H9 (cell line): Measurements from ENCODE around the gene ITPR2. TPM values are rescaled to one million over a fixed set of nuclear protein-coding genes. Genes with fewer than 3 reads are reported as not detected.

ENCODE experiments used
- DNase-seq: peaks from one replicate; pipeline ENCODE4 v3.0.0-alpha.2; 2017
- H2AFZ ChIP-seq: one replicate; pipeline ENCODE4 v1.6.1; 2013; ENCODE audit warnings: mild to moderate bottlenecking, low read length, control low read depth, moderate library complexity
- H2AK5ac ChIP-seq: 2 replicates; pipeline ENCODE4 v1.6.1; 2013; ENCODE audit warnings: low read length, control low read depth, mixed read lengths; ENCODE audit not compliant: insufficient read length
- H2BK120ac ChIP-seq: one replicate; pipeline ENCODE4 v1.6.1; 2013; ENCODE audit warnings: low read depth, mild to moderate bottlenecking, low read length, control low read depth, inconsistent platforms; ENCODE audit not compliant: poor library complexity, severe bottlenecking
- H2BK12ac ChIP-seq: 2 replicates; pipeline ENCODE4 v1.6.1; 2013; ENCODE audit warnings: low read length, control low read depth, mixed read lengths, low read depth; ENCODE audit not compliant: insufficient read length
- H2BK15ac ChIP-seq: 2 replicates; pipeline ENCODE4 v1.6.1; 2013; ENCODE audit warnings: low read depth, low read length, control low read depth
- H2BK20ac ChIP-seq: one replicate; pipeline ENCODE4 v1.6.1; 2013; ENCODE audit warnings: low read depth, mild to moderate bottlenecking, low read length, control low read depth, inconsistent platforms; ENCODE audit not compliant: poor library complexity, severe bottlenecking
- H2BK5ac ChIP-seq: 2 replicates; pipeline ENCODE4 v1.6.1; 2013; ENCODE audit warnings: low read length, control low read depth, mixed read lengths; ENCODE audit not compliant: insufficient read length
- H3K14ac ChIP-seq: 2 replicates; pipeline ENCODE4 v1.6.1; 2013; ENCODE audit warnings: low read length, control low read depth; ENCODE audit not compliant: insufficient read depth
- H3K18ac ChIP-seq: 2 replicates; pipeline ENCODE4 v1.6.1; 2013; ENCODE audit warnings: low read depth, mild to moderate bottlenecking, mixed read lengths, low read length, control low read depth; ENCODE audit not compliant: insufficient read length
- H3K23ac ChIP-seq: 2 replicates; pipeline ENCODE4 v1.6.1; 2013; ENCODE audit warnings: low read length, control low read depth, mixed read lengths, low read depth; ENCODE audit not compliant: insufficient read length
- H3K23me2 ChIP-seq: 2 replicates; pipeline ENCODE4 v1.6.1; 2013; ENCODE audit warnings: low read depth, mild to moderate bottlenecking, mixed read lengths, low read length, control low read depth; ENCODE audit not compliant: insufficient read length, poor library complexity, severe bottlenecking
- H3K27ac ChIP-seq: 2 replicates; pipeline ENCODE4 v1.5.1; 2013; ENCODE audit warnings: low read length, control low read depth, mixed read lengths, low read depth; ENCODE audit not compliant: insufficient read length
- H3K27me3 ChIP-seq: 2 replicates; pipeline ENCODE4 v1.6.1; 2013; ENCODE audit warnings: low read length, control low read depth, inconsistent platforms; ENCODE audit not compliant: insufficient read depth
- H3K4ac ChIP-seq: 2 replicates; pipeline ENCODE4 v1.6.1; 2013; ENCODE audit warnings: low read depth, mild to moderate bottlenecking, control low read depth, inconsistent platforms, low read length, moderate library complexity
- H3K4me1 ChIP-seq: 2 replicates; pipeline ENCODE4 v1.6.1; 2013; ENCODE audit warnings: low read length, control low read depth, inconsistent platforms; ENCODE audit not compliant: insufficient read depth
- H3K4me2 ChIP-seq: 2 replicates; pipeline ENCODE4 v1.6.1; 2013; ENCODE audit warnings: low read length, control low read depth, mixed read lengths; ENCODE audit not compliant: insufficient read length, insufficient read depth
- H3K56ac ChIP-seq: 2 replicates; pipeline ENCODE4 v1.6.1; 2013; ENCODE audit warnings: low read depth, mild to moderate bottlenecking, mixed read lengths, low read length, control low read depth; ENCODE audit not compliant: insufficient read length
- H3K79me1 ChIP-seq: 2 replicates; pipeline ENCODE4 v1.6.1; 2013; ENCODE audit warnings: low read depth, mild to moderate bottlenecking, moderate library complexity, low read length, control low read depth, inconsistent platforms; ENCODE audit not compliant: insufficient read depth, poor library complexity, severe bottlenecking
- H3K79me2 ChIP-seq: 2 replicates; pipeline ENCODE4 v1.6.1; 2013; ENCODE audit warnings: low read length, control low read depth, inconsistent platforms; ENCODE audit not compliant: insufficient read depth
- H3K9ac ChIP-seq: 2 replicates; pipeline ENCODE4 v1.6.1; 2013; ENCODE audit warnings: low read length, control low read depth, mixed read lengths; ENCODE audit not compliant: insufficient read length; ENCODE audit errors: extremely low read depth
- H3K9me3 ChIP-seq: one replicate; pipeline ENCODE4 v1.6.1; 2013; ENCODE audit warnings: low read depth, low read length, inconsistent platforms; ENCODE audit not compliant: control insufficient read depth
- H3T11ph ChIP-seq: one replicate; pipeline ENCODE4 v1.6.1; 2013; ENCODE audit warnings: mild to moderate bottlenecking, low read length, control low read depth, inconsistent platforms
- H4K20me1 ChIP-seq: one replicate; pipeline ENCODE4 v1.6.1; 2013; ENCODE audit not compliant: control insufficient read depth, insufficient read length, insufficient read depth
- H4K5ac ChIP-seq: 2 replicates; pipeline ENCODE4 v1.6.1; 2013; ENCODE audit warnings: low read depth, mild to moderate bottlenecking, mixed read lengths, low read length, control low read depth; ENCODE audit not compliant: insufficient read length
- H4K8ac ChIP-seq: replicated peaks from 2 replicates; pipeline ENCODE4 v1.6.1; 2013; ENCODE audit warnings: low read length, control low read depth, mixed read lengths, low read depth; ENCODE audit not compliant: insufficient read length
- H4K91ac ChIP-seq: 2 replicates; pipeline ENCODE4 v1.6.1; 2013; ENCODE audit warnings: low read depth, mild to moderate bottlenecking, moderate library complexity, mixed read lengths, low read length, control low read depth; ENCODE audit not compliant: insufficient read length
- H3K27ac Mint-ChIP-seq, 3 experiments: 2 replicates in 2 of 3; 3 replicates in 1 of 3; pipeline ENCODE4 v1.8.0; 2020 to 2021; ENCODE audit warnings: mixed read lengths in 3 of 3, mild to moderate bottlenecking in 1 of 3, moderate library complexity in 1 of 3
- H3K27me3 Mint-ChIP-seq: 2 replicates; pipeline ENCODE4 v1.8.0; 2021; ENCODE audit warnings: low read depth, mild to moderate bottlenecking, moderate library complexity, mixed read lengths
- H3K36me3 Mint-ChIP-seq, 3 experiments: 2 replicates in 2 of 3; 3 replicates in 1 of 3; pipeline ENCODE4 v1.8.0; 2020 to 2021; ENCODE audit warnings: low read depth in 3 of 3, mixed read lengths in 3 of 3; ENCODE audit not compliant: insufficient read depth in 1 of 3
- H3K4me1 Mint-ChIP-seq, 2 experiments: 2 replicates each; pipeline ENCODE4 v1.8.0; 2020; ENCODE audit warnings: mixed read lengths in 2 of 2
- H3K4me3 Mint-ChIP-seq, 2 experiments: 2 replicates in 1 of 2; 3 replicates in 1 of 2; pipeline ENCODE4 v1.8.0; 2020 to 2021; ENCODE audit warnings: mild to moderate bottlenecking in 2 of 2, mixed read lengths in 2 of 2, moderate library complexity in 1 of 2
- H3K9me3 Mint-ChIP-seq, 2 experiments: 2 replicates in 1 of 2; 3 replicates in 1 of 2; pipeline ENCODE4 v1.8.0; 2020; ENCODE audit warnings: mild to moderate bottlenecking in 2 of 2, mixed read lengths in 2 of 2, moderate library complexity in 1 of 2
- CTCF ChIP-seq: fragments of 200-600 bp; sonication (generic); conservative IDR thresholded peaks from 3 replicates; pipeline ENCODE4 v1.8.0; 2021; ENCODE audit warnings: antibody characterized with exemption, mild to moderate bottlenecking
- WGBS: extraction: QIAGEN DNeasy Blood & Tissue Kit; methylation state at CpG from one replicate; pipeline ENCODE4 v1.1.7; 2013; ENCODE audit warnings: missing lambda C conversion rate, low lambda C conversion rate, mixed read lengths; ENCODE audit not compliant: insufficient read length; ENCODE audit errors: extremely low coverage; 5-methylcytosine and 5-hydroxymethylcytosine counted together
- total RNA-seq: library from RNA; stranded (reverse); gene quantifications from 2 replicates; pipeline ENCODE4 v1.2.1, GENCODE V29; 2021

ITPR2 gene
- total RNA-seq, 1 experiment from 2014 or later: 14.8 TPM

GRCh38 chr12:26841085-26841484, 8.1 kb upstream of the ITPR2 start:
- no peak overlapping the region for H2AK5ac ChIP-seq
- no peak overlapping the region for H3K14ac ChIP-seq
- H4K20me1 ChIP-seq: no peaks in the 10 kb centered on the region
- no peak overlapping the region for H3K4me2 ChIP-seq
- H3K23me2 ChIP-seq: no peaks in the 10 kb centered on the region
- H4K91ac ChIP-seq: no peak overlapping the region
- no peaks in the 10 kb centered on the region for H3K4me1 ChIP-seq
- no peaks in the 10 kb centered on the region for H3K79me1 ChIP-seq
- peaks cover 9 to 16% (median 12%) of the 10 kb centered on the region in 3 experiments for H3K36me3 Mint-ChIP-seq
- no CpG with 5 or more reads among the region's 5 CpGs for WGBS
- no peak for DNase-seq
- no peak overlapping the region for H2BK5ac ChIP-seq
- H4K8ac ChIP-seq: no peak overlapping the region
- TF ChIP-seq CTCF: no peak
- peaks cover 2% of the 10 kb centered on the region for H3K27me3 Mint-ChIP-seq
- H2BK120ac ChIP-seq: no peak overlapping the region
- H3K27me3 ChIP-seq: no peaks in the 10 kb centered on the region
- no peak overlapping the region for H3K18ac ChIP-seq
- H3K9me3 ChIP-seq: peaks cover 5% of the 10 kb centered on the region
- H3K4ac ChIP-seq: no peak overlapping the region
- H2BK15ac ChIP-seq: no peak overlapping the region
- no peak overlapping the region for H3K4me3 Mint-ChIP-seq
- H3K27ac ChIP-seq: no peak overlapping the region
- no peak overlapping the region for H3K23ac ChIP-seq
- no peak overlapping the region for H2AFZ ChIP-seq
- H3K9ac ChIP-seq: no peak overlapping the region
- H2BK12ac ChIP-seq: no peak overlapping the region
- H3K56ac ChIP-seq: no peak overlapping the region
- no peak overlapping the region for H3K27ac Mint-ChIP-seq
- H3K9me3 Mint-ChIP-seq: peaks cover 15 to 19% of the 10 kb centered on the region in 2 experiments
- no peaks in the 10 kb centered on the region for H3K79me2 ChIP-seq
- H3K4me1 Mint-ChIP-seq: no peaks in the 10 kb centered on the region
- no peak overlapping the region for H3T11ph ChIP-seq
- H2BK20ac ChIP-seq: no peak overlapping the region
- no peak overlapping the region for H4K5ac ChIP-seq
